ENCODE results near the gene CACNA2D3. TPM values are rescaled to one million over a fixed set of nuclear protein-coding genes. Genes with fewer than 3 reads are reported as not detected.

CACNA2D3 gene
- polyA plus RNA-seq, 1 donor (not counting 4 experiments of a cell fraction or from before 2014, with no cell fraction given), result 0.08 TPM

GRCh38 chr3:54283470-54283869, 161.1 kb downstream of the CACNA2D3 start:
- dilution Hi-C loops (cut with MboI; ENCODE audit: extremely low pct_ligation_motif_present, low sequenced_read_pairs), result no loop called here
- no peaks in the 10 kb centered on the region for H3K9me3 ChIP-seq (ENCODE audit: control insufficient read depth, low read depth, low read length)
- H3K27ac ChIP-seq (ENCODE audit: control insufficient read depth, insufficient read depth, low read length), result no peak overlapping the region
- H3K27me3 ChIP-seq (ENCODE audit: control insufficient read depth, extremely low read depth, insufficient read depth, low read length), result no peaks in the 10 kb centered on the region
- no peak for TF ChIP-seq CTCF (optimal IDR thresholded peaks at IDR 0.05 in 1 of 3, IDR thresholded peaks at IDR 0.05 in 1 of 3, conservative IDR thresholded peaks at IDR 0.05 in 1 of 3; ENCODE audit: extremely low read depth in 1 of 3, insufficient read depth in 2 of 3, low read length in 3 of 3)
- H3K4me2 ChIP-seq (ENCODE audit: control insufficient read depth, extremely low read depth, insufficient read depth, low read depth, low read length), result no peak overlapping the region
- H3K9me1 ChIP-seq (ENCODE audit: control insufficient read depth, extremely low read depth, insufficient read depth, low read length), result no peaks in the 10 kb centered on the region
- no peak overlapping the region for H3K4me3 ChIP-seq (ENCODE audit: control insufficient read depth in 2 of 3, extremely low read depth in 1 of 3, insufficient read depth in 2 of 3, low read depth in 1 of 3, low read length in 3 of 3)
- H3K36me3 ChIP-seq (ENCODE audit: control insufficient read depth in 2 of 2, extremely low read depth in 1 of 2, insufficient read depth in 2 of 2, low read length in 2 of 2), result no peaks in the 10 kb centered on the region
- FAIRE-seq, result no peak
- no peak for DNase-seq (ENCODE audit: low read depth, low spot score)
- H4K20me1 ChIP-seq (ENCODE audit: control insufficient read depth, extremely low read depth, insufficient read depth, low read length), result no peaks in the 10 kb centered on the region
- H3K4me1 ChIP-seq (ENCODE audit: control insufficient read depth, extremely low read depth, insufficient read depth, low read length), result no peaks in the 10 kb centered on the region
- no peak overlapping the region for H2AFZ ChIP-seq (ENCODE audit: control insufficient read depth, low read length)
- H3K79me2 ChIP-seq (ENCODE audit: control insufficient read depth, insufficient read depth, low read length), result no peaks in the 10 kb centered on the region
- H3K9ac ChIP-seq (ENCODE audit: control insufficient read depth, extremely low read depth, insufficient read depth, low read length), result no peak overlapping the region

- Histone ChIP-seq H3K27me3 (ENCODE audit: control insufficient read depth, extremely low read depth, insufficient read depth, low read length) (no peaks in the 10 kb centered on the region), H3K27ac (ENCODE audit: control insufficient read depth, insufficient read depth, low read length) (no peak overlapping the region), H3K79me2 (ENCODE audit: control insufficient read depth, insufficient read depth, low read length) (no peaks in the 10 kb centered on the region), H3K36me3 (ENCODE audit: control insufficient read depth in 2 of 2, extremely low read depth in 1 of 2, insufficient read depth in 2 of 2, low read length in 2 of 2) (no peaks in the 10 kb centered on the region), H3K9me3 (ENCODE audit: control insufficient read depth, low read depth, low read length) (no peaks in the 10 kb centered on the region), H3K9me1 (ENCODE audit: control insufficient read depth, extremely low read depth, insufficient read depth, low read length) (no peaks in the 10 kb centered on the region), H3K4me1 (ENCODE audit: control insufficient read depth, extremely low read depth, insufficient read depth, low read length) (no peaks in the 10 kb centered on the region), H4K20me1 (ENCODE audit: control insufficient read depth, extremely low read depth, insufficient read depth, low read length) (no peaks in the 10 kb centered on the region), H3K9ac (ENCODE audit: control insufficient read depth, extremely low read depth, insufficient read depth, low read length) (no peak overlapping the region), H3K4me3 (ENCODE audit: control insufficient read depth in 2 of 3, extremely low read depth in 1 of 3, insufficient read depth in 2 of 3, low read depth in 1 of 3, low read length in 3 of 3) (no peak overlapping the region), H3K4me2 (ENCODE audit: control insufficient read depth, extremely low read depth, insufficient read depth, low read depth, low read length) (no peak overlapping the region), H2AFZ (ENCODE audit: control insufficient read depth, low read length) (no peak overlapping the region)
- FAIRE-seq (no peak), DNase-seq (ENCODE audit: low read depth, low spot score) (no peak)
- dilution Hi-C loops (cut with MboI; ENCODE audit: extremely low pct_ligation_motif_present, low sequenced_read_pairs), result no loop called here
- TF ChIP-seq EZH2 (IDR thresholded peaks at IDR 0.05; ENCODE audit: low read length) (no peak), CTCF (optimal IDR thresholded peaks at IDR 0.05 in 1 of 3, IDR thresholded peaks at IDR 0.05 in 1 of 3, conservative IDR thresholded peaks at IDR 0.05 in 1 of 3; ENCODE audit: extremely low read depth in 1 of 3, insufficient read depth in 2 of 3, low read length in 3 of 3) (no peak)
Measured at GRCh38 chr3:54294214-54294613, 171.9 kb downstream of the CACNA2D3 start.
